H1 (cell line): Measurements from ENCODE around the gene BCLAF3. TPM values are rescaled to one million over a fixed set of nuclear protein-coding genes. Genes with fewer than 3 reads are reported as not detected.

Experiments used
- CTCF ChIA-PET: fragments of 300-600 bp; sonication (Branson Sonifier 250); formaldehyde crosslinking; loops from one replicate; lab custom pipeline; 2021; ENCODE audit not compliant: partially characterized antibody; lab: Charles Lee
- POLR2A ChIA-PET: fragments of 300-600 bp; sonication (Branson Sonifier 250); formaldehyde crosslinking; loops from one replicate; lab custom pipeline; 2021; ENCODE audit warnings: inconsistent platforms; ENCODE audit not compliant: partially characterized antibody; lab: Charles Lee
- DNase-seq, 2 experiments: peaks; one replicate each; pipeline versions ENCODE4 v3.0.0 to v3.0.0-alpha.2; 2010 to 2022; ENCODE audit warnings: low spot score in 2 of 2, low read depth in 1 of 2, mixed read lengths in 1 of 2
- FAIRE-seq: peaks from 2 replicates; lab custom pipeline; 2011; peaks lifted over from hg19 to GRCh38; lab: Jason Lieb, UNC
- H2AFZ ChIP-seq: 2 replicates; pipeline ENCODE4 v1.8.1; 2012; ENCODE audit warnings: low read length, inconsistent platforms
- H2AK5ac ChIP-seq: 2 replicates; pipeline ENCODE4 v1.6.1; 2013; ENCODE audit warnings: low read depth, low read length
- H2BK120ac ChIP-seq: replicated peaks from 2 replicates; pipeline ENCODE3; 2013; ENCODE audit warnings: low read depth, low read length, inconsistent platforms
- H2BK12ac ChIP-seq: 2 replicates; pipeline ENCODE4 v1.6.1; 2013; ENCODE audit warnings: low read depth, low read length
- H2BK15ac ChIP-seq: 2 replicates; pipeline ENCODE4 v1.6.1; 2013; ENCODE audit warnings: low read length
- H2BK20ac ChIP-seq: 2 replicates; pipeline ENCODE4 v1.6.1; 2013; ENCODE audit warnings: low read length
- H2BK5ac ChIP-seq: 2 replicates; pipeline ENCODE4 v1.6.1; 2013; ENCODE audit warnings: low read depth, low read length
- H3K14ac ChIP-seq: 2 replicates; pipeline ENCODE4 v1.6.1; 2013; ENCODE audit warnings: inconsistent platforms; ENCODE audit not compliant: insufficient read length
- H3K18ac ChIP-seq: 2 replicates; pipeline ENCODE4 v1.6.1; 2013; ENCODE audit warnings: low read length; ENCODE audit errors: extremely low read depth
- H3K23ac ChIP-seq: 2 replicates; pipeline ENCODE4 v1.6.1; 2013; ENCODE audit warnings: inconsistent platforms; ENCODE audit not compliant: insufficient read length
- H3K23me2 ChIP-seq: 2 replicates; pipeline ENCODE4 v1.6.1; 2013; ENCODE audit warnings: low read depth, low read length
- H3K27ac ChIP-seq: 2 replicates; pipeline ENCODE4 v1.6.1; 2011; ENCODE audit warnings: low read depth, low read length, inconsistent platforms
- H3K27me3 ChIP-seq, 4 experiments: replicated peaks in 1 of 4; 1 replicate in 1 of 4; 2 replicates in 3 of 4; pipeline versions ENCODE4 v1.6.1 to v1.8.1; 2011 to 2013; ENCODE audit warnings: low read length in 3 of 4, mild to moderate bottlenecking in 3 of 4, inconsistent platforms in 2 of 4, mixed read lengths in 2 of 4, moderate library complexity in 1 of 4; ENCODE audit not compliant: control insufficient read depth in 3 of 4, insufficient read depth in 3 of 4; ENCODE audit errors: extremely low read depth in 1 of 4
- H3K36me3 ChIP-seq, 4 experiments: 2 replicates each; pipeline versions ENCODE4 v1.6.1 to v1.8.1; 2011 to 2013; ENCODE audit warnings: mild to moderate bottlenecking in 4 of 4, low read length in 3 of 4, moderate library complexity in 2 of 4, control low read depth in 1 of 4, inconsistent platforms in 1 of 4; ENCODE audit not compliant: insufficient read depth in 4 of 4, control insufficient read depth in 2 of 4
- H3K4ac ChIP-seq: replicated peaks from 2 replicates; pipeline ENCODE3; 2013; ENCODE audit warnings: low read length, low read depth, mixed read lengths, inconsistent platforms; ENCODE audit not compliant: insufficient read length
- H3K4me1 ChIP-seq, 4 experiments: replicated peaks in 1 of 4; 1 replicate in 1 of 4; 2 replicates in 3 of 4; pipeline versions ENCODE4 v1.6.1 to v1.8.1; 2011 to 2013; ENCODE audit warnings: low read length in 3 of 4, inconsistent platforms in 2 of 4, mixed read lengths in 1 of 4; ENCODE audit not compliant: insufficient read depth in 4 of 4, control insufficient read depth in 3 of 4
- H3K4me2 ChIP-seq, 2 experiments: 2 replicates each; pipeline versions ENCODE4 v1.6.1 to v1.8.1; 2011 to 2013; ENCODE audit warnings: low read depth in 2 of 2, low read length in 2 of 2, control low read depth in 1 of 2, inconsistent platforms in 1 of 2, mild to moderate bottlenecking in 1 of 2; ENCODE audit not compliant: insufficient read depth in 1 of 2
- H3K4me3 ChIP-seq, 4 experiments: fragments of 200-600, 300-600 bp in 1 of 4; sonication (generic), shearing (Covaris generic), sonication (Bioruptor Twin) in 1 of 4; 2 replicates each; pipeline versions ENCODE4 v1.5.1 to v1.8.1; 2011 to 2016; ENCODE audit warnings: low read length in 4 of 4, low read depth in 3 of 4, control low read depth in 2 of 4, inconsistent platforms in 2 of 4, mild to moderate bottlenecking in 2 of 4, mixed read lengths in 1 of 4, moderate library complexity in 1 of 4; ENCODE audit not compliant: insufficient read depth in 2 of 4; ENCODE audit errors: extremely low read depth in 1 of 4
- H3K56ac ChIP-seq: replicated peaks from 2 replicates; pipeline ENCODE3; 2013; ENCODE audit warnings: low read depth, mild to moderate bottlenecking, mixed read lengths, low read length, inconsistent platforms; ENCODE audit not compliant: insufficient read length
- H3K79me1 ChIP-seq: 2 replicates; pipeline ENCODE4 v1.6.1; 2013; ENCODE audit warnings: low read depth, low read length, control low read depth
- H3K79me2 ChIP-seq, 2 experiments: 2 replicates each; pipeline versions ENCODE4 v1.6.1 to v1.8.1; 2012 to 2013; ENCODE audit warnings: low read length in 2 of 2, mild to moderate bottlenecking in 2 of 2, inconsistent platforms in 1 of 2; ENCODE audit not compliant: insufficient read depth in 2 of 2, control insufficient read depth in 1 of 2
- H3K9ac ChIP-seq, 4 experiments: replicated peaks in 1 of 4; 1 replicate in 1 of 4; 2 replicates in 3 of 4; pipeline versions ENCODE4 v1.6.1 to v1.8.1; 2011 to 2013; ENCODE audit warnings: low read depth in 3 of 4, low read length in 3 of 4, control low read depth in 2 of 4, mild to moderate bottlenecking in 2 of 4, moderate library complexity in 2 of 4, inconsistent platforms in 1 of 4; ENCODE audit errors: extremely low read depth in 1 of 4
- H3K9me3 ChIP-seq, 2 experiments: 2 replicates each; pipeline versions ENCODE4 v1.6.1 to v1.8.1; 2012 to 2013; ENCODE audit warnings: mild to moderate bottlenecking in 2 of 2, moderate library complexity in 2 of 2, control low read depth in 1 of 2, inconsistent platforms in 1 of 2, low read depth in 1 of 2, low read length in 1 of 2, mixed read lengths in 1 of 2; ENCODE audit not compliant: insufficient read depth in 2 of 2
- H4K20me1 ChIP-seq, 2 experiments: replicated peaks in 1 of 2; 2 replicates each; pipeline versions ENCODE3 to v1.8.1; 2011 to 2013; ENCODE audit warnings: inconsistent platforms in 2 of 2, low read length in 2 of 2, mild to moderate bottlenecking in 1 of 2; ENCODE audit not compliant: insufficient read depth in 2 of 2, control insufficient read depth in 1 of 2
- H4K5ac ChIP-seq: 2 replicates; pipeline ENCODE4 v1.6.1; 2013; ENCODE audit warnings: low read length, low read depth, mixed read lengths, inconsistent platforms; ENCODE audit not compliant: insufficient read length
- H4K8ac ChIP-seq: 2 replicates; pipeline ENCODE4 v1.8.0; 2013; ENCODE audit warnings: mild to moderate bottlenecking, moderate library complexity, low read length, inconsistent platforms; ENCODE audit not compliant: insufficient read depth; ENCODE audit errors: extremely low read depth
- H4K91ac ChIP-seq: replicated peaks from 2 replicates; pipeline ENCODE3; 2013; ENCODE audit warnings: low read length, mixed read lengths, inconsistent platforms; ENCODE audit not compliant: insufficient read length
- CTCF ChIP-seq, 3 experiments: IDR thresholded peaks; 1 replicate in 2 of 3; 2 replicates in 1 of 3; pipeline versions ENCODE4 v1.5.1 to v1.6.1; 2011; ENCODE audit warnings: low read length in 3 of 3, mild to moderate bottlenecking in 3 of 3, inconsistent platforms in 2 of 3, low read depth in 1 of 3, moderate library complexity in 1 of 3; ENCODE audit not compliant: insufficient read depth in 1 of 3; ENCODE audit errors: control extremely low read depth in 1 of 3
- FOSL1 ChIP-seq: IDR thresholded peaks from 2 replicates; pipeline ENCODE4 v1.6.1; 2011; ENCODE audit warnings: mild to moderate bottlenecking, low read depth, low read length, moderate library complexity; ENCODE audit not compliant: insufficient read depth
- KDM4A ChIP-seq: IDR thresholded peaks from one replicate; pipeline ENCODE4 v1.7.1; 2012; ENCODE audit warnings: low read depth, mild to moderate bottlenecking, moderate library complexity, low read length, inconsistent platforms; ENCODE audit not compliant: severe bottlenecking
- RAD21 ChIP-seq, 2 experiments: IDR thresholded peaks in 1 of 2; conservative IDR thresholded peaks in 1 of 2; 2 replicates each; pipeline ENCODE4 v1.6.1; 2011; ENCODE audit warnings: low read depth in 2 of 2, low read length in 2 of 2, improper control_type of control experiment in 1 of 2, inconsistent platforms in 1 of 2, mild to moderate bottlenecking in 1 of 2, moderate library complexity in 1 of 2
- TAF1 ChIP-seq: IDR thresholded peaks from 2 replicates; pipeline ENCODE4 v1.6.1; 2011; ENCODE audit warnings: mild to moderate bottlenecking, low read depth, low read length
- WGBS, 2 experiments: shearing (Covaris generic) in 1 of 2; methylation state at CpG; one replicate each; pipeline versions ENCODE4 v1.1.6 to v1.1.7; 2013 to 2015; ENCODE audit warnings: low lambda C conversion rate in 2 of 2, mixed read lengths in 2 of 2, inconsistent platforms in 1 of 2, low coverage in 1 of 2, missing lambda C conversion rate in 1 of 2; ENCODE audit not compliant: insufficient replicate concordance in 2 of 2, insufficient coverage in 1 of 2, insufficient read length in 1 of 2; ENCODE audit errors: extremely low coverage in 1 of 2, missing lambda C conversion rate in 1 of 2; 5-methylcytosine and 5-hydroxymethylcytosine counted together
- long read RNA-seq, 2 experiments: library from RNA in 1 of 2; library from capped mRNA in 1 of 2; stranded (forward); transcript quantifications; one replicate each; pipeline ENCODE4 v2.0.0, GENCODE V29; 2021; ENCODE audit warnings: inconsistent platforms in 1 of 2
- polyA minus RNA-seq, 3 experiments: library from RNA; depleted of rRNA, polyadenylated mRNA; stranded (reverse); fragments of >200 nt; gene quantifications; 1 replicate in 2 of 3; 2 replicates in 1 of 3; pipeline ENCODE4 v1.2.3, GENCODE V29; 2011
- polyA plus RNA-seq, 7 experiments: library from polyadenylated mRNA; depleted of rRNA in 3 of 7; stranded (reverse) in 5 of 7; unstranded in 2 of 7; fragments of >200 nt in 5 of 7; fragments of 200-250 nt in 2 of 7; gene quantifications; 1 replicate in 5 of 7; 2 replicates in 1 of 7; 4 replicates in 1 of 7; pipeline versions ENCODE4 v1.2.1 to v1.2.3, GENCODE V29; 2011 to 2013; ENCODE audit warnings: missing spikeins in 2 of 7, mixed read lengths in 2 of 7
- total RNA-seq: library from RNA; stranded (reverse); fragmentation: NEBNext Ultra II Directional; extraction: Animal tissue kit (Norgen Biotek cat#: 25700); gene quantifications from 2 replicates; pipeline ENCODE4 v1.2.1, GENCODE V29; 2021

BCLAF3 gene
- total RNA-seq (8.4 and 9.0 TPM in 2 replicates), polyA plus RNA-seq (2011; rRNA removed) (0.85 and 1.3 TPM in 2 replicates), polyA minus RNA-seq (2011; rRNA and poly(A)+ RNA removed) (1.6 and 3.0 TPM in 2 replicates)
- polyA plus RNA-seq (2011; cell fraction: cytosol; rRNA removed) = 2.3 TPM
- polyA plus RNA-seq (2011; cell fraction: nucleus; rRNA removed) = 2.1 TPM
- polyA plus RNA-seq (2012, experiment 1 of 2) = 2.9 to 4.3 TPM (median 3.6 TPM) in 4 replicates
- polyA plus RNA-seq (2012, experiment 2 of 2) = 0.24 TPM
- 5.2 TPM for polyA plus RNA-seq (2013, experiment 1 of 2)
- polyA plus RNA-seq (2013, experiment 2 of 2) = 4.3 TPM
- 2.8 TPM for polyA minus RNA-seq (2011; cell fraction: cytosol; rRNA and poly(A)+ RNA removed)
- 6.8 TPM for polyA minus RNA-seq (2011; cell fraction: nucleus; rRNA and poly(A)+ RNA removed)
- long read RNA-seq, experiment 1, partial matches to known transcripts = 1 of 1 reads
- long read RNA-seq, experiment 1, other reads (novel, unspliced or antisense) = 0 of 1 reads
- long read RNA-seq, experiment 2, partial matches to known transcripts = 0 of 2 reads
- long read RNA-seq, experiment 2, other reads (novel, unspliced or antisense) = 2 of 2 reads

- no peak within 1 kb of the TSS for H3K23ac ChIP-seq
- ChIA-PET POLR2A (no interaction called here), CTCF (interaction anchor here (0.7 to 1.3 kb wide), 4 partner anchors 10 to 59 kb away, joined by 3 to 7 read pairs (median 4); no protein-coding TSS in a partner anchor)
- no peak within 1 kb of the TSS; the same call in 1 of the 2 replicates for H3K27ac ChIP-seq
- no peak within 1 kb of the TSS for H2BK120ac ChIP-seq
- TF ChIP-seq KDM4A = peak; percentile 66
- no peak for TF ChIP-seq FOSL1
- peak; percentile 60 to 94 (median 75) for TF ChIP-seq CTCF (IDR thresholded peaks at IDR 0.05; ENCODE audit: control extremely low read depth in 1 of 3, insufficient read depth in 1 of 3, low read depth in 1 of 3, low read length in 3 of 3)
- TF ChIP-seq TAF1 = 0 out of 2 replicates have a peak, but pooled peaks have one; percentile 20
- TF ChIP-seq RAD21 (IDR thresholded peaks at IDR 0.05 in 1 of 2, conservative IDR thresholded peaks at IDR 0.05 in 1 of 2; ENCODE audit: low read depth in 2 of 2, low read length in 2 of 2) = peak; percentile 52 to 68; a peak in 3 of 4 replicates
- TF ChIP-seq, all 59 proteins: peak for 4
- no peak within 1 kb of the TSS for H2BK12ac ChIP-seq
- no peak within 1 kb of the TSS for H2BK20ac ChIP-seq
- H2AFZ ChIP-seq = peak within 1 kb of the TSS; percentile 89; the same call in 1 of the 2 replicates
- no peak for FAIRE-seq
- no peak within 1 kb of the TSS for H4K91ac ChIP-seq
- H2AK5ac ChIP-seq = no peak within 1 kb of the TSS
- H3K79me1 ChIP-seq = no peaks in the 10 kb centered on the region
- H3K4me1 ChIP-seq = no peaks in the 10 kb centered on the region
- H3K4me2 ChIP-seq = peak within 1 kb of the TSS; percentile 67 to 77
- H3K79me2 ChIP-seq = peaks cover 0 to 17% of the 10 kb centered on the region in 2 experiments; a peak in 1 of 4 replicates
- H4K5ac ChIP-seq = no peak within 1 kb of the TSS
- H3K23me2 ChIP-seq = no peaks in the 10 kb centered on the region; the same call in 1 of the 2 replicates
- no peaks in the 10 kb centered on the region for H4K20me1 ChIP-seq
- no peak within 1 kb of the TSS for H4K8ac ChIP-seq
- no peaks in the 10 kb centered on the region for H3K9me3 ChIP-seq
- no peak within 1 kb of the TSS for H3K56ac ChIP-seq
- no peak within 1 kb of the TSS for H2BK5ac ChIP-seq
- H3K27me3 ChIP-seq = no peaks in the 10 kb centered on the region
- no peaks in the 10 kb centered on the region for H3K36me3 ChIP-seq
- WGBS, 2 experiments = 0% methylated on average over 1 of the region's 103 CpGs; no CpG with 5 or more reads in 1 of the 2 experiments
- peak within 1 kb of the TSS; percentile 61 to 83 (median 70) for H3K4me3 ChIP-seq
- peak; percentile 56 to 90 for DNase-seq
- no peak within 1 kb of the TSS for H3K4ac ChIP-seq
- H3K14ac ChIP-seq = no peak within 1 kb of the TSS
- peak within 1 kb of the TSS in 2 of 4 experiments; percentile 8 to 49; a peak in 3 of 7 replicates for H3K9ac ChIP-seq
- no peak within 1 kb of the TSS for H3K18ac ChIP-seq
- H2BK15ac ChIP-seq = no peak within 1 kb of the TSS
Measured at GRCh38 chrX:19990556-19991349, at the start of gene BCLAF3. Gene BCLAF3, minus strand, starts transcription at chrX:19991061. Its CDS starts 20,797 bp downstream, at chrX:19970264.
